BJ (cell line): ENCODE results near the gene ZBTB46. TPM values are rescaled to one million over a fixed set of nuclear protein-coding genes. Genes with fewer than 3 reads are reported as not detected.

ENCODE experiments used
- CTCF ChIA-PET: fragments of 350-600 bp; formaldehyde crosslinking; extraction: SDS; loops from one replicate; lab custom pipeline; 2021; ENCODE audit warnings: antibody characterized with exemption, inconsistent platforms; lab: Yijun Ruan, JAX
- POLR2A ChIA-PET: fragments of 300-600 bp; sonication (Branson Sonifier 250); formaldehyde crosslinking; extraction: SDS; loops from one replicate; lab custom pipeline; 2021; ENCODE audit warnings: antibody characterized with exemption; lab: Charles Lee
- DNase-seq: peaks from one replicate; pipeline ENCODE4 v3.0.0-alpha.2; 2011; ENCODE audit warnings: low read depth
- H3K27me3 ChIP-seq: 2 replicates; pipeline ENCODE4 v1.6.0; 2011; ENCODE audit warnings: low read length; ENCODE audit not compliant: control insufficient read depth, insufficient read depth
- H3K36me3 ChIP-seq: 2 replicates; pipeline ENCODE4 v1.5.1; 2011; ENCODE audit warnings: low read length; ENCODE audit not compliant: control insufficient read depth, insufficient read depth
- H3K4me3 ChIP-seq: 2 replicates; pipeline ENCODE4 v1.5.1; 2011; ENCODE audit warnings: low read depth, mild to moderate bottlenecking, control low read depth, low read length
- polyA plus RNA-seq: library from polyadenylated mRNA; depleted of rRNA; stranded (reverse); fragments of >200 nt; gene quantifications from 2 replicates; pipeline ENCODE4 v1.2.3, GENCODE V29; 2011
- TF ChIP-seq, protein P1 (sequence below): IDR thresholded peaks from 2 replicates; pipeline ENCODE4 v1.5.1; 2011; ENCODE audit warnings: low read depth, mild to moderate bottlenecking, control low read depth, inconsistent platforms, low read length, moderate library complexity; ENCODE audit not compliant: insufficient read depth

Gene ZBTB46
- polyA plus RNA-seq, 1 experiment = 0.32 TPM

DNA sequence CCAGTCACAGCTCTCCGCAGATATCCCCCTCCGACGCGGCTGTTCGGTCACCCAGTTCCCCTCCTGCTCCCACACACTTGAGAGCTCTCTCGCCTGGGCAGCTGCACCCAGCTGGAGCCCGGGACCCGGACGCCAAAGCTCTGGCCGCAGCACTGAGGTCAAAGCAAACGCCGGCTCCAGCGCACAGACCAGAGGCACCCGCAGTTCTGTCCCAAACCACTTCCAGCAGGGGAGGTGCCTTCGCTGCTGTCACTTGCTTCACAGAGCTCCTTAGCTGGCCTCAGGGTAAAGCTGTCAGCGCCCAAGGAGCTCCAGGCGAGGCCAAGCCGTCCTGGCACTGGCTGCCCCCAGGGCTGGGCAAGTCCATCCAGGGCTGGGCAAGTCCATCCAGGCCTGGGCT is 63.6 kb downstream of the ZBTB46 start:
- H3K4me3 ChIP-seq = no peak overlapping the region
- ChIA-PET CTCF (interaction anchor here (0.6 kb wide), 1 partner anchor 16 kb away, joined by 3 read pairs; no protein-coding TSS in a partner anchor), POLR2A (interaction anchor here (0.5 kb wide), 1 partner anchor 14 kb away, joined by 4 read pairs; no protein-coding TSS in a partner anchor)
- H3K36me3 ChIP-seq = no peaks in the 10 kb centered on the region; the same call in 1 of the 2 replicates
- H3K27me3 ChIP-seq = no peaks in the 10 kb centered on the region; the same call in 1 of the 2 replicates
- DNase-seq = no peak
- TF ChIP-seq, protein P1, sequence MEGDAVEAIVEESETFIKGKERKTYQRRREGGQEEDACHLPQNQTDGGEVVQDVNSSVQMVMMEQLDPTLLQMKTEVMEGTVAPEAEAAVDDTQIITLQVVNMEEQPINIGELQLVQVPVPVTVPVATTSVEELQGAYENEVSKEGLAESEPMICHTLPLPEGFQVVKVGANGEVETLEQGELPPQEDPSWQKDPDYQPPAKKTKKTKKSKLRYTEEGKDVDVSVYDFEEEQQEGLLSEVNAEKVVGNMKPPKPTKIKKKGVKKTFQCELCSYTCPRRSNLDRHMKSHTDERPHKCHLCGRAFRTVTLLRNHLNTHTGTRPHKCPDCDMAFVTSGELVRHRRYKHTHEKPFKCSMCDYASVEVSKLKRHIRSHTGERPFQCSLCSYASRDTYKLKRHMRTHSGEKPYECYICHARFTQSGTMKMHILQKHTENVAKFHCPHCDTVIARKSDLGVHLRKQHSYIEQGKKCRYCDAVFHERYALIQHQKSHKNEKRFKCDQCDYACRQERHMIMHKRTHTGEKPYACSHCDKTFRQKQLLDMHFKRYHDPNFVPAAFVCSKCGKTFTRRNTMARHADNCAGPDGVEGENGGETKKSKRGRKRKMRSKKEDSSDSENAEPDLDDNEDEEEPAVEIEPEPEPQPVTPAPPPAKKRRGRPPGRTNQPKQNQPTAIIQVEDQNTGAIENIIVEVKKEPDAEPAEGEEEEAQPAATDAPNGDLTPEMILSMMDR = no peak

GRCh38 chr20:63766695-63767426 is 64.2 kb downstream of the ZBTB46 start:
- Histone ChIP-seq H3K27me3 (no peaks in the 10 kb centered on the region; the same call in 1 of the 2 replicates), H3K36me3 (no peaks in the 10 kb centered on the region; the same call in 1 of the 2 replicates), H3K4me3 (no peak overlapping the region)
- CTCF ChIA-PET = interaction anchor here (1.0 kb wide), 1 partner anchor 8 kb away, joined by 7 read pairs; no protein-coding TSS in a partner anchor
- TF ChIP-seq, protein P1 = no peak
- POLR2A ChIA-PET = no interaction called here
- no peak for DNase-seq

GRCh38 chr20:63765902-63766301 is 65.2 kb downstream of the ZBTB46 start:
- POLR2A ChIA-PET = no interaction called here
- Histone ChIP-seq H3K27me3 (no peaks in the 10 kb centered on the region; the same call in 1 of the 2 replicates), H3K4me3 (no peak overlapping the region), H3K36me3 (no peaks in the 10 kb centered on the region; the same call in 1 of the 2 replicates)
- no peak for DNase-seq
- CTCF ChIA-PET = interaction anchor here (1.0 kb wide), 1 partner anchor 9 kb away, joined by 7 read pairs; no protein-coding TSS in a partner anchor
- TF ChIP-seq, protein P1 = no peak

GRCh38 chr20:63765082-63765873 is 65.8 kb downstream of the ZBTB46 start:
- TF ChIP-seq, protein P1 = no peak
- CTCF ChIA-PET = interaction anchor here (0.7 kb wide), 1 partner anchor 93 kb away, joined by 3 read pairs; no protein-coding TSS in a partner anchor
- POLR2A ChIA-PET = no interaction called here
- Histone ChIP-seq H3K36me3 (no peaks in the 10 kb centered on the region; the same call in 1 of the 2 replicates), H3K4me3 (no peak overlapping the region), H3K27me3 (no peaks in the 10 kb centered on the region; the same call in 1 of the 2 replicates)
- DNase-seq = no peak
